ENCODE results near the gene PLB1.

Gene PLB1

GRCh38 chr2:28495551-28496250, at the start of gene PLB1:
PLB1 (plus strand) TSS chr2:28496060; CDS start chr2:28496115, 55 bp downstream.
- in situ Hi-C loops (cut with HindIII; ENCODE audit: low pct_unique_long_range_greater_than_20kb, low sequenced_read_pairs), result no loop called here
- no peak for TF ChIP-seq JUND (IDR thresholded peaks at IDR 0.05; ENCODE audit: low read depth)
- DNase-seq (ENCODE audit: low read depth in 1 of 2, low spot score in 1 of 2), result no peak

- no peak for DNase-seq (ENCODE audit: low read depth in 1 of 2, low spot score in 1 of 2)
- no peak for TF ChIP-seq JUND (IDR thresholded peaks at IDR 0.05; ENCODE audit: low read depth)
- in situ Hi-C loops (cut with HindIII; ENCODE audit: low pct_unique_long_range_greater_than_20kb, low sequenced_read_pairs), result no loop called here
Observed at GRCh38 chr2:28446531-28446930, 49.3 kb upstream of the PLB1 start.

- in situ Hi-C loops (cut with HindIII; ENCODE audit: low pct_unique_long_range_greater_than_20kb, low sequenced_read_pairs), result no loop called here
- no peak for DNase-seq (ENCODE audit: low read depth in 1 of 2, low spot score in 1 of 2)
- no peak for TF ChIP-seq JUND (IDR thresholded peaks at IDR 0.05; ENCODE audit: low read depth)
Observed at GRCh38 chr2:28447086-28447485, 48.8 kb upstream of the PLB1 start.

- no peak for DNase-seq (ENCODE audit: low read depth in 1 of 2, low spot score in 1 of 2)
- TF ChIP-seq JUND (IDR thresholded peaks at IDR 0.05; ENCODE audit: low read depth), result no peak
- in situ Hi-C loops (cut with HindIII; ENCODE audit: low pct_unique_long_range_greater_than_20kb, low sequenced_read_pairs), result no loop called here
Observed at GRCh38 chr2:28447943-28448792, 47.7 kb upstream of the PLB1 start.

- in situ Hi-C loops (cut with HindIII; ENCODE audit: low pct_unique_long_range_greater_than_20kb, low sequenced_read_pairs), result no loop called here
- TF ChIP-seq JUND (IDR thresholded peaks at IDR 0.05; ENCODE audit: low read depth), result no peak
- DNase-seq (ENCODE audit: low read depth in 1 of 2, low spot score in 1 of 2), result no peak
Observed at GRCh38 chr2:28448793-28449100, 47.1 kb upstream of the PLB1 start.

- in situ Hi-C loops (cut with HindIII; ENCODE audit: low pct_unique_long_range_greater_than_20kb, low sequenced_read_pairs), result no loop called here
- no peak for DNase-seq (ENCODE audit: low read depth in 1 of 2, low spot score in 1 of 2)
- no peak for TF ChIP-seq JUND (IDR thresholded peaks at IDR 0.05; ENCODE audit: low read depth)
Observed at GRCh38 chr2:28449126-28449487, 46.8 kb upstream of the PLB1 start.

- no peak for DNase-seq (ENCODE audit: low read depth in 1 of 2, low spot score in 1 of 2)
- no peak for TF ChIP-seq JUND (IDR thresholded peaks at IDR 0.05; ENCODE audit: low read depth)
- in situ Hi-C loops (cut with HindIII; ENCODE audit: low pct_unique_long_range_greater_than_20kb, low sequenced_read_pairs), result no loop called here
Observed at GRCh38 chr2:28449488-28450395, 46.1 kb upstream of the PLB1 start.

- TF ChIP-seq JUND (IDR thresholded peaks at IDR 0.05; ENCODE audit: low read depth), result no peak
- in situ Hi-C loops (cut with HindIII; ENCODE audit: low pct_unique_long_range_greater_than_20kb, low sequenced_read_pairs), result no loop called here
Observed at GRCh38 chr2:28450901-28451565, 44.8 kb upstream of the PLB1 start.

GRCh38 chr2:28451793-28452533, 43.9 kb upstream of the PLB1 start:
- TF ChIP-seq JUND (IDR thresholded peaks at IDR 0.05; ENCODE audit: low read depth), result no peak
- no peak for DNase-seq (ENCODE audit: low read depth in 1 of 2, low spot score in 1 of 2)
- in situ Hi-C loops (cut with HindIII; ENCODE audit: low pct_unique_long_range_greater_than_20kb, low sequenced_read_pairs), result no loop called here

More at GRCh38 chr2:28450901-28451565, 44.8 kb upstream of the PLB1 start:
- DNase-seq (ENCODE audit: low read depth in 1 of 2, low spot score in 1 of 2), result no peak

GRCh38 chr2:28452534-28453081, 43.3 kb upstream of the PLB1 start:
- in situ Hi-C loops (cut with HindIII; ENCODE audit: low pct_unique_long_range_greater_than_20kb, low sequenced_read_pairs), result no loop called here
- DNase-seq (ENCODE audit: low read depth in 1 of 2, low spot score in 1 of 2), result peak in 1 of 2 experiments; percentile 45
- no peak for TF ChIP-seq JUND (IDR thresholded peaks at IDR 0.05; ENCODE audit: low read depth)

GRCh38 chr2:28453396-28453795, 42.5 kb upstream of the PLB1 start:
- TF ChIP-seq JUND (IDR thresholded peaks at IDR 0.05; ENCODE audit: low read depth), result no peak
- no peak for DNase-seq (ENCODE audit: low read depth in 1 of 2, low spot score in 1 of 2)
- in situ Hi-C loops (cut with HindIII; ENCODE audit: low pct_unique_long_range_greater_than_20kb, low sequenced_read_pairs), result no loop called here
